Mesodermal cell (in vitro differentiated cells): Measurements from ENCODE around the gene LMLN.

Source experiments
- H3K27ac ChIP-seq: 2 replicates; pipeline ENCODE4 v1.7.0; 2013; ENCODE audit warnings: mild to moderate bottlenecking, low read depth, low read length, moderate library complexity; ENCODE audit not compliant: severe bottlenecking
- H3K36me3 ChIP-seq: 2 replicates; pipeline ENCODE4 v1.7.1; 2013; ENCODE audit warnings: mild to moderate bottlenecking, low read length, moderate library complexity; ENCODE audit not compliant: control insufficient read depth, insufficient read depth
- H3K4me1 ChIP-seq: one replicate; pipeline ENCODE4 v1.7.1; 2013; ENCODE audit warnings: mild to moderate bottlenecking, low read length; ENCODE audit not compliant: insufficient read depth, control insufficient read depth, poor library complexity, severe bottlenecking
- H3K4me3 ChIP-seq: 2 replicates; pipeline ENCODE4 v1.7.0; 2013; ENCODE audit warnings: low read length, control low read depth, mild to moderate bottlenecking; ENCODE audit not compliant: insufficient read depth, poor library complexity, severe bottlenecking; ENCODE audit errors: extremely low read depth
- H3K9me3 ChIP-seq: 2 replicates; pipeline ENCODE4 v1.7.1; 2013; ENCODE audit warnings: mild to moderate bottlenecking, low read length, moderate library complexity; ENCODE audit not compliant: control insufficient read depth
- WGBS, 2 experiments: methylation state at CpG; one replicate each; pipeline ENCODE4 v1.1.5; 2013; ENCODE audit warnings: missing lambda C conversion rate in 2 of 2; ENCODE audit not compliant: insufficient coverage in 2 of 2; 5-methylcytosine and 5-hydroxymethylcytosine counted together

Gene LMLN

GRCh38 chr3:198026620-198027019, 66.6 kb downstream of the LMLN start:
- 66 to 76% methylated on average over 5 of the region's 5 CpGs for WGBS, 2 experiments
- no peak overlapping the region for H3K27ac ChIP-seq
- H3K4me1 ChIP-seq, result no peaks in the 10 kb centered on the region

GRCh38 chr3:198027045-198027798, 67.2 kb downstream of the LMLN start:
- no peak overlapping the region for H3K4me3 ChIP-seq
- no peaks in the 10 kb centered on the region for H3K4me1 ChIP-seq
- no peak overlapping the region for H3K27ac ChIP-seq
- no peaks in the 10 kb centered on the region for H3K36me3 ChIP-seq
- 83 to 84% methylated on average over 10 to 14 of the region's 17 CpGs for WGBS, 2 experiments
- no peaks in the 10 kb centered on the region for H3K9me3 ChIP-seq

More at GRCh38 chr3:198026620-198027019, 66.6 kb downstream of the LMLN start:
- H3K4me3 ChIP-seq, result no peak overlapping the region
- no peaks in the 10 kb centered on the region for H3K9me3 ChIP-seq
- no peaks in the 10 kb centered on the region for H3K36me3 ChIP-seq

- H3K4me3 ChIP-seq, result no peak overlapping the region
- no peaks in the 10 kb centered on the region for H3K9me3 ChIP-seq
- no peak overlapping the region for H3K27ac ChIP-seq
- WGBS, 2 experiments, result 88 to 92% methylated on average over 13 of the region's 13 CpGs
- no peaks in the 10 kb centered on the region for H3K4me1 ChIP-seq
- H3K36me3 ChIP-seq, result no peaks in the 10 kb centered on the region
These were observed 67.9 kb downstream of the LMLN start for GRCh38 chr3:198027799-198028390.

GRCh38 chr3:198028718-198029117, 68.7 kb downstream of the LMLN start:
- Histone ChIP-seq H3K4me1 (no peaks in the 10 kb centered on the region), H3K36me3 (no peaks in the 10 kb centered on the region), H3K9me3 (no peaks in the 10 kb centered on the region), H3K4me3 (no peak overlapping the region), H3K27ac (no peak overlapping the region)
- 78 to 82% methylated on average over 5 of the region's 6 CpGs for WGBS, 2 experiments

- Histone ChIP-seq H3K36me3 (no peaks in the 10 kb centered on the region), H3K27ac (peak overlapping the region; percentile 4), H3K4me1 (no peaks in the 10 kb centered on the region), H3K9me3 (no peaks in the 10 kb centered on the region), H3K4me3 (no peak overlapping the region)
- 81 to 92% methylated on average over 3 to 7 of the region's 8 CpGs for WGBS, 2 experiments
These were observed 70.1 kb downstream of the LMLN start for GRCh38 chr3:198030125-198030524.

GRCh38 chr3:198030726-198031125, 70.7 kb downstream of the LMLN start:
- 78 to 85% methylated on average over 12 of the region's 13 CpGs for WGBS, 2 experiments
- Histone ChIP-seq H3K4me1 (no peaks in the 10 kb centered on the region), H3K4me3 (no peak overlapping the region), H3K9me3 (no peaks in the 10 kb centered on the region), H3K27ac (no peak overlapping the region), H3K36me3 (no peaks in the 10 kb centered on the region)

GRCh38 chr3:198032039-198032936, 72.3 kb downstream of the LMLN start:
- Histone ChIP-seq H3K27ac (no peak overlapping the region), H3K4me3 (no peak overlapping the region), H3K36me3 (no peaks in the 10 kb centered on the region), H3K9me3 (no peaks in the 10 kb centered on the region), H3K4me1 (no peaks in the 10 kb centered on the region)
- WGBS, 2 experiments, result 79 to 80% methylated on average over 16 to 17 of the region's 18 CpGs

- 77 to 90% methylated on average over 9 of the region's 9 CpGs for WGBS, 2 experiments
- Histone ChIP-seq H3K4me3 (no peak overlapping the region), H3K36me3 (no peaks in the 10 kb centered on the region), H3K4me1 (no peaks in the 10 kb centered on the region), H3K9me3 (no peaks in the 10 kb centered on the region), H3K27ac (no peak overlapping the region)
These were observed 83.1 kb downstream of the LMLN start for GRCh38 chr3:198043119-198043518.

- WGBS, 2 experiments, result 81 to 86% methylated on average over 7 of the region's 8 CpGs
These were observed 86.3 kb downstream of the LMLN start for GRCh38 chr3:198046120-198046857.

GRCh38 chr3:198048445-198048844, 88.4 kb downstream of the LMLN start:
- H3K27ac ChIP-seq, result no peak overlapping the region
- no peak overlapping the region for H3K4me3 ChIP-seq
- peaks cover 18% of the 10 kb centered on the region for H3K9me3 ChIP-seq
- H3K36me3 ChIP-seq, result no peaks in the 10 kb centered on the region
- H3K4me1 ChIP-seq, result no peaks in the 10 kb centered on the region

More at GRCh38 chr3:198046120-198046857, 86.3 kb downstream of the LMLN start:
- Histone ChIP-seq H3K27ac (no peak overlapping the region), H3K9me3 (peaks cover 8% of the 10 kb centered on the region), H3K36me3 (no peaks in the 10 kb centered on the region), H3K4me3 (no peak overlapping the region), H3K4me1 (no peaks in the 10 kb centered on the region)
